Epithelial cell of proximal tubule (primary cell): Measurements from ENCODE around the gene SYNCRIP. TPM values are rescaled to one million over a fixed set of nuclear protein-coding genes. Genes with fewer than 3 reads are reported as not detected.
"Not testable (repeated sequence)": the region's sequence is repeated elsewhere in the genome, so short reads cannot be mapped to it uniquely, and the experiment has no call there.

Experiments used
- DNase-seq: peaks from one replicate; pipeline ENCODE4 v3.0.0-alpha.2; 2011; ENCODE audit warnings: low read depth
- H3K4me3 ChIP-seq: 2 replicates; pipeline ENCODE4 v1.5.1; 2011; ENCODE audit warnings: low read depth, mild to moderate bottlenecking, low read length
- total RNA-seq: library from RNA; depleted of rRNA; stranded (reverse); fragments of >200 nt; gene quantifications from 2 replicates; pipeline ENCODE4 v1.2.3, GENCODE V29; 2015
- TF ChIP-seq, protein P1 (sequence below): conservative IDR thresholded peaks from 2 replicates; pipeline ENCODE4 v1.5.1; 2012; ENCODE audit warnings: low read depth, mild to moderate bottlenecking, low read length

SYNCRIP gene
- total RNA-seq, 1 donor from 2014 or later, result 59.3 TPM

GRCh38 chr6:85565736-85566135, 77.0 kb downstream of the SYNCRIP start:
- DNase-seq, result no peak
- TF ChIP-seq, protein P1, sequence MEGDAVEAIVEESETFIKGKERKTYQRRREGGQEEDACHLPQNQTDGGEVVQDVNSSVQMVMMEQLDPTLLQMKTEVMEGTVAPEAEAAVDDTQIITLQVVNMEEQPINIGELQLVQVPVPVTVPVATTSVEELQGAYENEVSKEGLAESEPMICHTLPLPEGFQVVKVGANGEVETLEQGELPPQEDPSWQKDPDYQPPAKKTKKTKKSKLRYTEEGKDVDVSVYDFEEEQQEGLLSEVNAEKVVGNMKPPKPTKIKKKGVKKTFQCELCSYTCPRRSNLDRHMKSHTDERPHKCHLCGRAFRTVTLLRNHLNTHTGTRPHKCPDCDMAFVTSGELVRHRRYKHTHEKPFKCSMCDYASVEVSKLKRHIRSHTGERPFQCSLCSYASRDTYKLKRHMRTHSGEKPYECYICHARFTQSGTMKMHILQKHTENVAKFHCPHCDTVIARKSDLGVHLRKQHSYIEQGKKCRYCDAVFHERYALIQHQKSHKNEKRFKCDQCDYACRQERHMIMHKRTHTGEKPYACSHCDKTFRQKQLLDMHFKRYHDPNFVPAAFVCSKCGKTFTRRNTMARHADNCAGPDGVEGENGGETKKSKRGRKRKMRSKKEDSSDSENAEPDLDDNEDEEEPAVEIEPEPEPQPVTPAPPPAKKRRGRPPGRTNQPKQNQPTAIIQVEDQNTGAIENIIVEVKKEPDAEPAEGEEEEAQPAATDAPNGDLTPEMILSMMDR, result no peak
- no peak overlapping the region for H3K4me3 ChIP-seq

- not testable (repeated sequence) for H3K4me3 ChIP-seq, DNase-seq
These were observed 78.5 kb downstream of the SYNCRIP start for GRCh38 chr6:85564223-85564622.

Other genes starting within 250 kb of the SYNCRIP start
- gene NT5E, start 192.8 kb downstream of the SYNCRIP start, total RNA-seq, result 145 and 216 TPM in 2 replicates
- gene SNX14, start 49.0 kb downstream of the SYNCRIP start, total RNA-seq, result 63.9 and 108 TPM in 2 replicates